ENCODE data around the gene ROR2.

DNA sequence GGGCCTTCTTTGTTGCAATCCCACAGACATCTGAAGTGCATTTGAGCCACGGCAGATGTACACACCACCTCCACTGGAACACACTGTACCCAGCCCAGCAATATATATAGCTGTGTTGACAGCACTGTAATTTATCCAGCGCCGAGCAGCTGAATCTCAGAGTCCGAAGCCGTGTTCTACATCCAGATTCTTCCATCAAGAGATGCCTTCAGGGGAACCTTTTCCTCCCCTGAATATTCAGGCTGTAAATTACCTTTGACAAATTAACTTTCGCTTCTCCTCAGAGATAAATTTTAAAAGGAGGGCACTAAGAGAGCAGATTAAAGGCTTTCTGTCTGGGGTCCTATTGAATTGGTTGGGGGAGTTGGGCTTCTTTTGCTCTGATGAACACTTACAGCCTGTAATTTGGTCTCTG lies 76.4 kb downstream of the ROR2 start:
- TF ChIP-seq, protein P1, sequence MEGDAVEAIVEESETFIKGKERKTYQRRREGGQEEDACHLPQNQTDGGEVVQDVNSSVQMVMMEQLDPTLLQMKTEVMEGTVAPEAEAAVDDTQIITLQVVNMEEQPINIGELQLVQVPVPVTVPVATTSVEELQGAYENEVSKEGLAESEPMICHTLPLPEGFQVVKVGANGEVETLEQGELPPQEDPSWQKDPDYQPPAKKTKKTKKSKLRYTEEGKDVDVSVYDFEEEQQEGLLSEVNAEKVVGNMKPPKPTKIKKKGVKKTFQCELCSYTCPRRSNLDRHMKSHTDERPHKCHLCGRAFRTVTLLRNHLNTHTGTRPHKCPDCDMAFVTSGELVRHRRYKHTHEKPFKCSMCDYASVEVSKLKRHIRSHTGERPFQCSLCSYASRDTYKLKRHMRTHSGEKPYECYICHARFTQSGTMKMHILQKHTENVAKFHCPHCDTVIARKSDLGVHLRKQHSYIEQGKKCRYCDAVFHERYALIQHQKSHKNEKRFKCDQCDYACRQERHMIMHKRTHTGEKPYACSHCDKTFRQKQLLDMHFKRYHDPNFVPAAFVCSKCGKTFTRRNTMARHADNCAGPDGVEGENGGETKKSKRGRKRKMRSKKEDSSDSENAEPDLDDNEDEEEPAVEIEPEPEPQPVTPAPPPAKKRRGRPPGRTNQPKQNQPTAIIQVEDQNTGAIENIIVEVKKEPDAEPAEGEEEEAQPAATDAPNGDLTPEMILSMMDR (IDR thresholded peaks at IDR 0.05): no peak
- TF ChIP-seq EP300 (IDR thresholded peaks at IDR 0.05) (no peak), POLR2A (IDR thresholded peaks at IDR 0.05) (no peak)
